ENCODE results near the gene AURKAIP1. TPM values are rescaled to one million over a fixed set of nuclear protein-coding genes. Genes with fewer than 3 reads are reported as not detected.

The AURKAIP1 gene
- total and polyA plus RNA-seq, 9 of the 15 experiments (the other 6 are each of a cell fraction or from before 2014, with no cell fraction given): 7.8 to 478 (median 92.0) TPM

DNA sequence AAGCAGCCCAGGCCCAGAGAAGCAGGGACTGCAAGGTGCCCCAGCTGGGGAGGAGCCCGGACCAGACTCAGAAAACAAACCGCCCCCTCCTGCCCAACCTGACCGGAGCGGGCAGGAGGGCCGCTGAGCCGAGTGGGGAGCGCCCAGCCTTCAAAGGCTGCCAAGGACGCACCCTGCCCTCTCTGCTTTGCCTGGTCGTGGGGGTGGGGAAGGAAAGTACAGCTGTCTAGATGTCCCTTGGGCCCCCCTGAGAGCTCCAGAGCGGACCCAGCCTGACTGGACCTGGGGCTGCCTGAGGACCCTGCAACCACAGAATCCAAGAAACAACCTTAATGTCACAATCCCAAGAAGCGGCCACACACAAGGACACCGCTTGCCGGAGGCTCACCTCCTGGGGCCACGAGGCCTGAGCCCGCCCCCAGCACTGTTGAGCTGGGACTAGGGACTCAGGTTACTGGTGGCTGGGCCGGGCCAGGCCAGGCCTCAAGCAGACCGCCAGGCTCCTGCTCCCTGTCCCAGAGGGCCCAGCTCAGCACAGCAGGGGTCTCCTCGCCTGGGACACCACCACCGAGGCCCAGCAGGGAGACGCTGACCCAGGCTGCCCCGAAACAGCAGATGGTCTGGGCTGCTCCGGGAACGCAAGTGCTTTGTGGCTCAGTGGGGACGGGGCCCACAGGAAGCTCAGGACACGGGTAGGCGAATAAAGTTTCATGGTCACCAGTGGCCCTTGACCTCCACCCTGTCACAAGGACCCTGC is 27.2 kb downstream of the AURKAIP1 start (continued):
- peak; percentile 18; the same call in 1 of the 2 replicates for TF ChIP-seq NR2C1 (IDR thresholded peaks at IDR 0.05)
- no peak for TF ChIP-seq NR2C1 (tag; IDR thresholded peaks at IDR 0.05)
- no peak for TF ChIP-seq NCOA4 (IDR thresholded peaks at IDR 0.05; ENCODE audit: partially characterized antibody)
- TF ChIP-seq, protein P1, sequence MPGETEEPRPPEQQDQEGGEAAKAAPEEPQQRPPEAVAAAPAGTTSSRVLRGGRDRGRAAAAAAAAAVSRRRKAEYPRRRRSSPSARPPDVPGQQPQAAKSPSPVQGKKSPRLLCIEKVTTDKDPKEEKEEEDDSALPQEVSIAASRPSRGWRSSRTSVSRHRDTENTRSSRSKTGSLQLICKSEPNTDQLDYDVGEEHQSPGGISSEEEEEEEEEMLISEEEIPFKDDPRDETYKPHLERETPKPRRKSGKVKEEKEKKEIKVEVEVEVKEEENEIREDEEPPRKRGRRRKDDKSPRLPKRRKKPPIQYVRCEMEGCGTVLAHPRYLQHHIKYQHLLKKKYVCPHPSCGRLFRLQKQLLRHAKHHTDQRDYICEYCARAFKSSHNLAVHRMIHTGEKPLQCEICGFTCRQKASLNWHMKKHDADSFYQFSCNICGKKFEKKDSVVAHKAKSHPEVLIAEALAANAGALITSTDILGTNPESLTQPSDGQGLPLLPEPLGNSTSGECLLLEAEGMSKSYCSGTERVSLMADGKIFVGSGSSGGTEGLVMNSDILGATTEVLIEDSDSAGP (CRISPR knock-in tag; IDR thresholded peaks at IDR 0.05): no peak
- TF ChIP-seq, protein P2, sequence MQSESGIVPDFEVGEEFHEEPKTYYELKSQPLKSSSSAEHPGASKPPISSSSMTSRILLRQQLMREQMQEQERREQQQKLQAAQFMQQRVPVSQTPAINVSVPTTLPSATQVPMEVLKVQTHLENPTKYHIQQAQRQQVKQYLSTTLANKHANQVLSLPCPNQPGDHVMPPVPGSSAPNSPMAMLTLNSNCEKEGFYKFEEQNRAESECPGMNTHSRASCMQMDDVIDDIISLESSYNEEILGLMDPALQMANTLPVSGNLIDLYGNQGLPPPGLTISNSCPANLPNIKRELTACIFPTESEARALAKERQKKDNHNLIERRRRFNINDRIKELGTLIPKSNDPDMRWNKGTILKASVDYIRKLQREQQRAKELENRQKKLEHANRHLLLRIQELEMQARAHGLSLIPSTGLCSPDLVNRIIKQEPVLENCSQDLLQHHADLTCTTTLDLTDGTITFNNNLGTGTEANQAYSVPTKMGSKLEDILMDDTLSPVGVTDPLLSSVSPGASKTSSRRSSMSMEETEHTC (IDR thresholded peaks at IDR 0.05): 0 out of 2 replicates have a peak, but pooled peaks have one; percentile 7
- TF ChIP-seq, protein P3, sequence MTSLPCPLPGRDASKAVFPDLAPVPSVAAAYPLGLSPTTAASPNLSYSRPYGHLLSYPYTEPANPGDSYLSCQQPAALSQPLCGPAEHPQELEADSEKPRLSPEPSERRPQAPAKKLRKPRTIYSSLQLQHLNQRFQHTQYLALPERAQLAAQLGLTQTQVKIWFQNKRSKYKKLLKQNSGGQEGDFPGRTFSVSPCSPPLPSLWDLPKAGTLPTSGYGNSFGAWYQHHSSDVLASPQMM (CRISPR knock-in tag; IDR thresholded peaks at IDR 0.05): no peak
- TF ChIP-seq PRMT5 (CRISPR knock-in tag; IDR thresholded peaks at IDR 0.05): no peak
- peak; percentile 66 for TF ChIP-seq GABPB1 (CRISPR knock-in tag; IDR thresholded peaks at IDR 0.05)
- TF ChIP-seq RFX1 (IDR thresholded peaks at IDR 0.05): no peak
- no peak for TF ChIP-seq POLR2H (tag; IDR thresholded peaks at IDR 0.05; ENCODE audit: low read depth)
- no peak for TF ChIP-seq BRF1 (IDR thresholded peaks at IDR 0.05; ENCODE audit: borderline replicate concordance, extremely low read depth, insufficient read length)
- TF ChIP-seq, protein P4, sequence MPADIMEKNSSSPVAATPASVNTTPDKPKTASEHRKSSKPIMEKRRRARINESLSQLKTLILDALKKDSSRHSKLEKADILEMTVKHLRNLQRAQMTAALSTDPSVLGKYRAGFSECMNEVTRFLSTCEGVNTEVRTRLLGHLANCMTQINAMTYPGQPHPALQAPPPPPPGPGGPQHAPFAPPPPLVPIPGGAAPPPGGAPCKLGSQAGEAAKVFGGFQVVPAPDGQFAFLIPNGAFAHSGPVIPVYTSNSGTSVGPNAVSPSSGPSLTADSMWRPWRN (IDR thresholded peaks at IDR 0.05; ENCODE audit: low read depth): no peak
- TF ChIP-seq TCF7 (IDR thresholded peaks at IDR 0.05; ENCODE audit: borderline replicate concordance): no peak
- TF ChIP-seq ZSCAN32 (CRISPR knock-in tag; IDR thresholded peaks at IDR 0.05): no peak
- no peak for TF ChIP-seq NBN (IDR thresholded peaks at IDR 0.05; ENCODE audit: low read depth)
- TF ChIP-seq FOS (IDR thresholded peaks at IDR 0.05; ENCODE audit: extremely low read depth, insufficient read length): no peak
- no peak for TF ChIP-seq CBFB (CRISPR knock-in tag; IDR thresholded peaks at IDR 0.05)
- TF ChIP-seq CBFA2T3 (IDR thresholded peaks at IDR 0.05): no peak
- no peak for TF ChIP-seq CXXC5 (CRISPR knock-in tag; IDR thresholded peaks at IDR 0.05)
- TF ChIP-seq ZNF347 (CRISPR knock-in tag; IDR thresholded peaks at IDR 0.05; ENCODE audit: low read depth): no peak
- no peak for TF ChIP-seq SRSF9 (IDR thresholded peaks at IDR 0.05; ENCODE audit: borderline replicate concordance, low read depth, low read length)
- TF ChIP-seq, protein P5, sequence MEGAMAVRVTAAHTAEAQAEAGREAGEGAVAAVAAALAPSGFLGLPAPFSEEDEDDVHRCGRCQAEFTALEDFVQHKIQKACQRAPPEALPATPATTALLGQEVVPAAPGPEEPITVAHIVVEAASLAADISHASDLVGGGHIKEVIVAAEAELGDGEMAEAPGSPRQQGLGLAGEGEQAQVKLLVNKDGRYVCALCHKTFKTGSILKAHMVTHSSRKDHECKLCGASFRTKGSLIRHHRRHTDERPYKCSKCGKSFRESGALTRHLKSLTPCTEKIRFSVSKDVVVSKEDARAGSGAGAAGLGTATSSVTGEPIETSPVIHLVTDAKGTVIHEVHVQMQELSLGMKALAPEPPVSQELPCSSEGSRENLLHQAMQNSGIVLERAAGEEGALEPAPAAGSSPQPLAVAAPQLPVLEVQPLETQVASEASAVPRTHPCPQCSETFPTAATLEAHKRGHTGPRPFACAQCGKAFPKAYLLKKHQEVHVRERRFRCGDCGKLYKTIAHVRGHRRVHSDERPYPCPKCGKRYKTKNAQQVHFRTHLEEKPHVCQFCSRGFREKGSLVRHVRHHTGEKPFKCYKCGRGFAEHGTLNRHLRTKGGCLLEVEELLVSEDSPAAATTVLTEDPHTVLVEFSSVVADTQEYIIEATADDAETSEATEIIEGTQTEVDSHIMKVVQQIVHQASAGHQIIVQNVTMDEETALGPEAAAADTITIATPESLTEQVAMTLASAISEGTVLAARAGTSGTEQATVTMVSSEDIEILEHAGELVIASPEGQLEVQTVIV (CRISPR knock-in tag; IDR thresholded peaks at IDR 0.05; ENCODE audit: borderline replicate concordance): no peak
- TF ChIP-seq HMGN3 (IDR thresholded peaks at IDR 0.05; ENCODE audit: borderline replicate concordance, extremely low read depth, insufficient read length, low read depth, low read length): no peak

Measured in K562 (cell line).